ENCODE data around the gene CCDC127. TPM values are rescaled to one million over a fixed set of nuclear protein-coding genes. Genes with fewer than 3 reads are reported as not detected.

CCDC127 gene
- total RNA-seq, 2 experiments from 2014 or later, result 1.9 to 2.8 TPM

DNA sequence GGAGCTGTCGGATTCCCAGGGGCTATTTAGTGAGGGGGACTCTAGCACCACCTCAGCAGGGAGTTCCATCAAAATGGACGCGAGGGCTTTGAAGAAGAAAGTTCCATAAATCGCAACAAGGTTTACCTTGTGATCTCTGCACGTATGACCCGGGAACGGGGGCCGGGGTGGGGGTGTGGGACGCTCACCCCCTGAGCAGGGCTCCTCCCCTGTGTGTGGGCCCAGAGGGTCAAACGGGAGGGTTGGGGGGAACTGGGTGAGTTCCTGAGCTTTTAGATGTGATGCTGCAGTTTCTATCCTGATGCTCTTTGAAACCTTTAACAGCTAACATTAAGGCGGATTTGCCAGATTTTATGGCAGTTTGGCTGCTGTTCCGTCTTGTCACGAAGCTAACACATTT lies 45.5 kb downstream of the CCDC127 start:
- ATAC-seq (ENCODE audit: poor library complexity), result no peak
- no peak overlapping the region for H3K27ac ChIP-seq (ENCODE audit: low read depth in 1 of 2, low read length in 2 of 2)
- TF ChIP-seq, protein P1, sequence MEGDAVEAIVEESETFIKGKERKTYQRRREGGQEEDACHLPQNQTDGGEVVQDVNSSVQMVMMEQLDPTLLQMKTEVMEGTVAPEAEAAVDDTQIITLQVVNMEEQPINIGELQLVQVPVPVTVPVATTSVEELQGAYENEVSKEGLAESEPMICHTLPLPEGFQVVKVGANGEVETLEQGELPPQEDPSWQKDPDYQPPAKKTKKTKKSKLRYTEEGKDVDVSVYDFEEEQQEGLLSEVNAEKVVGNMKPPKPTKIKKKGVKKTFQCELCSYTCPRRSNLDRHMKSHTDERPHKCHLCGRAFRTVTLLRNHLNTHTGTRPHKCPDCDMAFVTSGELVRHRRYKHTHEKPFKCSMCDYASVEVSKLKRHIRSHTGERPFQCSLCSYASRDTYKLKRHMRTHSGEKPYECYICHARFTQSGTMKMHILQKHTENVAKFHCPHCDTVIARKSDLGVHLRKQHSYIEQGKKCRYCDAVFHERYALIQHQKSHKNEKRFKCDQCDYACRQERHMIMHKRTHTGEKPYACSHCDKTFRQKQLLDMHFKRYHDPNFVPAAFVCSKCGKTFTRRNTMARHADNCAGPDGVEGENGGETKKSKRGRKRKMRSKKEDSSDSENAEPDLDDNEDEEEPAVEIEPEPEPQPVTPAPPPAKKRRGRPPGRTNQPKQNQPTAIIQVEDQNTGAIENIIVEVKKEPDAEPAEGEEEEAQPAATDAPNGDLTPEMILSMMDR (IDR thresholded peaks at IDR 0.05), result no peak
- Mint-ChIP-seq H3K27ac (no peak overlapping the region), H3K9me3 (no peaks in the 10 kb centered on the region), H3K4me1 (ENCODE audit: low read depth) (no peaks in the 10 kb centered on the region), H3K4me3 (no peak overlapping the region), H3K27me3 (no peaks in the 10 kb centered on the region), H3K36me3 (ENCODE audit: low read depth) (no peaks in the 10 kb centered on the region)
- no peaks in the 10 kb centered on the region for H3K36me3 ChIP-seq (ENCODE audit: insufficient read depth, low read length)
- H3K4me3 ChIP-seq (ENCODE audit: low read length), result no peak overlapping the region
- no peaks in the 10 kb centered on the region for H3K4me1 ChIP-seq (ENCODE audit: insufficient read depth, low read length)
- ChIA-PET CTCF (no interaction called here), POLR2A (no interaction called here)
- no peaks in the 10 kb centered on the region for H3K27me3 ChIP-seq (ENCODE audit: control insufficient read depth in 1 of 2, insufficient read depth in 2 of 2, low read length in 2 of 2)
- intact Hi-C loops (cut with DNase I, micrococcal nuclease), result no loop called here
- H3K9me3 ChIP-seq (ENCODE audit: control insufficient read depth in 1 of 2, insufficient read depth in 1 of 2, low read length in 2 of 2), result peaks cover 0 to 4% of the 10 kb centered on the region in 2 experiments
- DNase-seq, result peak in 1 of 14 experiments; percentile 24

- intact Hi-C loops (cut with DNase I, micrococcal nuclease), result no loop called here
- no peak for ATAC-seq (ENCODE audit: poor library complexity)
- no peaks in the 10 kb centered on the region for H3K27me3 Mint-ChIP-seq
- H3K4me1 Mint-ChIP-seq (ENCODE audit: low read depth), result no peaks in the 10 kb centered on the region
- H3K36me3 Mint-ChIP-seq (ENCODE audit: low read depth), result no peaks in the 10 kb centered on the region
- Histone ChIP-seq H3K4me1 (ENCODE audit: insufficient read depth, low read length) (no peaks in the 10 kb centered on the region), H3K36me3 (ENCODE audit: insufficient read depth, low read length) (no peaks in the 10 kb centered on the region), H3K4me3 (ENCODE audit: low read length) (no peak overlapping the region), H3K27ac (ENCODE audit: low read depth in 1 of 2, low read length in 2 of 2) (no peak overlapping the region), H3K9me3 (ENCODE audit: control insufficient read depth in 1 of 2, insufficient read depth in 1 of 2, low read length in 2 of 2) (peaks cover 0 to 4% of the 10 kb centered on the region in 2 experiments), H3K27me3 (ENCODE audit: control insufficient read depth in 1 of 2, insufficient read depth in 2 of 2, low read length in 2 of 2) (no peaks in the 10 kb centered on the region)
- no peaks in the 10 kb centered on the region for H3K9me3 Mint-ChIP-seq
- TF ChIP-seq, protein P1 (IDR thresholded peaks at IDR 0.05), result no peak
- H3K4me3 Mint-ChIP-seq, result no peak overlapping the region
- ChIA-PET CTCF (no interaction called here), POLR2A (no interaction called here)
- DNase-seq, result peak in 1 of 14 experiments; percentile 25
- no peak overlapping the region for H3K27ac Mint-ChIP-seq
These were observed 46.1 kb downstream of the CCDC127 start for GRCh38 chr5:171801-172331.

DNA sequence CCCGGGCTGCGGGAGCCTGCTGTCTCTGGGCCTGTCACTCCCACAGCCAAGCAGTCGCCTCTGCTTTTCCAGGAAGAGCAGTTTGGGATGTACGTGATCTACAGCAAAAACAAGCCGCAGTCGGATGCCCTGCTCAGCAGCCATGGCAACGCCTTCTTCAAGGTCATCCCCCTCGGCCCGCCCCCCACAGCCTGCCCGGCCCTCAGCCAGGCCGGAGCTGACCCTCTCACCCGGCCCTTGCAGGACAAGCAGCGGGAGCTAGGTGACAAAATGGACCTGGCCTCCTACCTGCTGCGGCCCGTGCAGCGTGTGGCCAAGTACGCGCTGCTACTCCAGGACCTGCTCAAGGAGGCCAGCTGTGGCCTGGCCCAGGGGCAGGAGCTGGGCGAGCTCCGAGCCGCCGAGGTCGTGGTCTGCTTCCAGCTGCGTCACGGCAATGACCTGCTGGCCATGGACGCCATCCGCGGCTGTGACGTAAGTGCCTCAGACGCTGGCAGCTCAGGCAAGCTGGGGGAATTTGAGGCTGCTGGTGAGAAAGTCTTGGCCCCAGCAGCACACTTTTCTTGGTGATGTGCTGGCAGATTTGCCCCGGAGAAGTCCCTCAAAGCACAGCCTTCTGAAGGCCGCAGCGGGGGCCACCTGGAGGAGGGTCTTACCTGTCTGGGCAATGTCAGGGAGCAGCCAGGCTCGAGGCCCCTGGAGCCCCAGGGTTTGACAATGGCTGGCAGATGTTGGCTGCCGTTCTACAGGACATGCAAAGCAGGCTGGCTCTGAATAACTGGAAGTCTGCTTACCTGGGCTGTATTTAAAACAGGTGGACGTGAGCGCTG lies 46.8 kb downstream of the CCDC127 start:
- no peak for ATAC-seq (ENCODE audit: poor library complexity)
- Mint-ChIP-seq H3K4me1 (ENCODE audit: low read depth) (no peaks in the 10 kb centered on the region), H3K4me3 (no peak overlapping the region), H3K9me3 (no peaks in the 10 kb centered on the region), H3K27ac (no peak overlapping the region), H3K27me3 (no peaks in the 10 kb centered on the region), H3K36me3 (ENCODE audit: low read depth) (no peaks in the 10 kb centered on the region)
- Histone ChIP-seq H3K36me3 (ENCODE audit: insufficient read depth, low read length) (no peaks in the 10 kb centered on the region), H3K4me1 (ENCODE audit: insufficient read depth, low read length) (no peaks in the 10 kb centered on the region), H3K4me3 (ENCODE audit: low read length) (no peak overlapping the region), H3K27ac (ENCODE audit: low read depth in 1 of 2, low read length in 2 of 2) (no peak overlapping the region), H3K9me3 (ENCODE audit: control insufficient read depth in 1 of 2, insufficient read depth in 1 of 2, low read length in 2 of 2) (peaks cover 0 to 4% of the 10 kb centered on the region in 2 experiments), H3K27me3 (ENCODE audit: control insufficient read depth in 1 of 2, insufficient read depth in 2 of 2, low read length in 2 of 2) (no peaks in the 10 kb centered on the region)
- peak in 1 of 14 experiments; percentile 25 for DNase-seq
- ChIA-PET CTCF (no interaction called here), POLR2A (no interaction called here)
- intact Hi-C loops (cut with DNase I, micrococcal nuclease), result no loop called here
- TF ChIP-seq, protein P1 (IDR thresholded peaks at IDR 0.05), result no peak
